HG02571 (cell line): ENCODE measurements around the gene RALGPS1.
"Not testable (repeated sequence)": the region's sequence is repeated elsewhere in the genome, so short reads cannot be mapped to it uniquely, and the experiment has no call there.

ENCODE experiments used
- ATAC-seq: cut with Tn5 transposase; IDR thresholded peaks from one replicate; pipeline ENCODE4 v1.9.1; 2021; ENCODE audit warnings: mild to moderate bottlenecking, moderate library complexity; ENCODE audit not compliant: unreplicated experiment

RALGPS1 gene

DNA sequence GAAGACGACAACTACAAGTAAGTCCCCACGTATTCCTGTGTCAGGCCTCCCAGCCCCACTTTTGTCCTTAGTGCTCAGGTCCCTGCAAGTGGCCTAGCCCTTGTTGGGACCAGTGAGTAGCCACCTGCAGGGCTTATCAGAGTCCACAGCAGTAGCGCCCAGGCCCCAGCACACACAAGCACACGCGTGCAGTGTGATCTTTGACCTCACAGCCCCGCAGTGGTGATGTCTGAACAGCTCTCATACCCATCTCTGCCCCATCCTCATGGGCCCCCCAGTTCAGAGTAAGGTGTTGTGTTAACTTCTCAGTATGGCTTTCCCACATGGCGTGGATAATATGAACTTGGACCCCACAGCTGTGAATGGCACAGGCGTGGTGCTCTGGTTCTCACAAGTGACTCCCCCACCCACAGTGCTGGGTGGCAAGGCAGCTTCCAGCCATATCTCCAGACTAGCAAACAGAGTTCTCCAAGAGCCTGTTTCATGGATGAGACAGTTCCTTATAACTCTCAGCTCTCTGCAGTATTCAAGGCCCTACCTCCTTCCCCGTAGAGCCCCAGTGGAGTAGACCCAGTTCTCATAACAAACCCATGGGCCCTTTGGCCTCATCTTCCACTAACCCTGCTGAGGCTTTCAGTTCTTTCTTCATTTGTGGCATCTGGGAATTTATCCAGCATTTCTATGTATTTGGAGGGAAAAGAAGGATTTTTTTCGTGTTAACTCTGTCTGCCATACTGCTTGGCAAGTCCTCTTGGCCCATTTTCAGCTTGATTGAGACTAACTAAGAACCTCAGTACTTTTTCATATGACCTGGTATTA is 254.4 kb downstream of the RALGPS1 start:
- no peak for ATAC-seq

DNA sequence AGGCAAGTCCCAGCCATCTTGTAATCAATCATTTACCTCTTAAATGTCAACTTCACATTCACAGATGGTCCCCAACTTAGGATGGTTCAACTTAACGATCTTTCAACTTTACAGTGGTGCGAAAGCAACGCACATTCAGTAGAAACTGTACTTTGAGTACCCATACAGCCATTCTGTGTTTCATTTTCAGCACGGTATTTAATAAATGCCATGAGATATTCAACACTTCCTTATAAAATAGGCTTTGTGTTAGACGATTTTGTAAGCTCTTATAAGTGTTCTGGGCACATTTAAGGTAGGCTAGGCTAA is 254.9 kb downstream of the RALGPS1 start:
- no peak for ATAC-seq

DNA sequence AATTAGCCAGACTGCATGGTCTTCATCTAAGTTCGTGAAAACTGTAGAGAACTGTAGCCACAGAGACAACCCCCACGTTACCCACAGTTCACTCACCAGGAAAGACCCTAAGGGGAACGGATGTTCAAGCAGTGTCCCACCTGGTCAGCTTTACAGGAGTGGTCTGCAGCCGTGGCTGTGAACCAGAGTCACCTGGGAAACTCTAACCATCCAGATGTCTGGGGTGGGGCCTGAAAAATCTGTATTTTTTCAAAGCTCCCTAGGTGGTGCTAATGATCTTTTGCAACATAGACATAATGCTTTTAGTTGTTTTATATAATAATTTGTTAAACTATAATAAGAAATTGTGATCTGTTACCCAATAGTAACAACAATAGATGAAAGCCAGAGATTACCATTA is 255.5 kb downstream of the RALGPS1 start:
- ATAC-seq: no peak

DNA sequence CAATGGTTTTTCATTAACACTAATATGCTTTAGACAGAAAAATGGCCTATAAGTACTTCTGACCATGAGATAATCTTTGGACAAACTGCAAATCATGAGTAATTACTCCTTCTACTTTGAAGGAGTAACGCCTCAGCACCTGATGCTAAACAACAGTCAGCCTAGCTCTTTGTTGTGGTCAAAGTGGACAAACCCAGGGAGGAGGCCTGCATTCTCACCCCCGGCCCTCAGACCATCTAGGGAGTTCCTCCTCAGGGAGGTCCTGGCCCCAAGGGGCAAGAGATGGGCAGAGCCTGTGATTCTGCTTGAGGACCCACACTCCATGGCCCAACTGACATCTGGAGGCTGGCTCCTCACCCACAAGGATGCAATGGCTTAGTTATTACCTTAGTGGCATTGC is 256.1 kb downstream of the RALGPS1 start:
- no peak for ATAC-seq

DNA sequence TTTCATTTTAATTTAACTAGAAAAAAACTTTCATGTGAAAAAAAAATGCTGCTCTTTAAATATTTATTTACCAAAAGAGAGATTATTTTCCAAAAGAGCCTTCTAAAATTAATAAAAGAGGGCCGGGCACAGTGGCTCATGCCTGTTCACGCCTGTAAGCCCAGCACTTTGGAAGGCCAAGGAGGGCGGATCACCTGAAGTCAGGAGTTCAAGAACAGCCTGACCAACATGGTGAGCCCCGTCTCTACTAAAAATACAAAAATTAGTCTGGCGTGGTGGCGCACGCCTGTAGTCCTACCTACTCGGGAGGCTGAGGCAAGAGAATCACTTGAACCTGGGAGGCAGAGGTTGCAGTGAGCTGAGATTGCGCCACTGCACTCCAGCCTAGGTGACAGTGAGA is 256.8 kb downstream of the RALGPS1 start:
- not testable (repeated sequence) for ATAC-seq

DNA sequence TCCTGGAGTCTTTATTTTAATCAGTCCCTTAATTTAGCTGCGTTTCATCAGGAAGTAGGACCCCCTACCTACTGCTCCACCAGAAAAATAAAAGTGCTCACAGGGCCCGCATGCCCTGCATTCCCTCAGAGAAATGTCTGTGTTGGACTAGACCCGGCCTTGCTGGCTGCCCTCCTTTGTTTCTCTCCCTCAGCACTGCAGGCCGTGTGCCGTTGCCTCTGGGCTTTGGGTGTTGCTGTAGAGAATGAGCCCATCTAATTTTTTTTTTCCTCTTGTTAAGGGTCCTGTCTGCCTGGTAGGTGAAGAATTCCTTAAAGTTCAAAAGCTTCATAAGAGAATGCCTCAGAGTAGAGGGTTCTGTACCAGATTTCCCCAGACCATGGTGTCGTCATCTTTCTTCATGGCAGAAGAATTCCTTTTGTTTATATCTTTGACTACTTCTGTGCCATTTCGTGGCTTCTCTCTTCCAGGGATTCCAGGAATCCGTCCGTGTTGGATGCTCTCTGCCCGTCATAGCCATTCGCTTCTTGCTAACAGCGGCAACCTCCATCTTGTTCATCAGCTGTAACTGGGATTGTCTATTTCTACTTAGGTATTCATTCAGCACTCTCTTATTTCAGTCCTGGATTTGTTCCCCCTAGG is 257.6 kb downstream of the RALGPS1 start:
- no peak for ATAC-seq

DNA sequence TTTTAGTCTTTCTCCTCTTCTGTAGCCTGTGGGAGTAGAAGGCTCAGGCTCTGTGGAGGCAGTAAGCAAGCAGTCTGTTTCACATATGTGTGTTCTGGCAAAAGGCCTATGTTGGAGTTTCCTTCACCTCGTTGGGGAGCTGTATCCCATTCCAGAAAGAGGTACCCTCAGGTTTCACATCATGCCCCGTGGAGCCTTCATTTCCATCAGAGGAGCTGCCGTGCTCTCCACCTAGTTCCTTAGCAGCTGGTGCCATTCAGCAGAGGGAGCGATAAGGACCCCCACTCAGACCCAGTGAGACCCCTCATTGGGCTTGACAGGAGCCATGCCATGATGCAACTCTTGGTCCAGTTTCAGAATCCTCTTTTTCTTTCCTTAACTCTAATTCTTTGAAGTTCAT is 258.5 kb downstream of the RALGPS1 start:
- ATAC-seq: no peak

DNA sequence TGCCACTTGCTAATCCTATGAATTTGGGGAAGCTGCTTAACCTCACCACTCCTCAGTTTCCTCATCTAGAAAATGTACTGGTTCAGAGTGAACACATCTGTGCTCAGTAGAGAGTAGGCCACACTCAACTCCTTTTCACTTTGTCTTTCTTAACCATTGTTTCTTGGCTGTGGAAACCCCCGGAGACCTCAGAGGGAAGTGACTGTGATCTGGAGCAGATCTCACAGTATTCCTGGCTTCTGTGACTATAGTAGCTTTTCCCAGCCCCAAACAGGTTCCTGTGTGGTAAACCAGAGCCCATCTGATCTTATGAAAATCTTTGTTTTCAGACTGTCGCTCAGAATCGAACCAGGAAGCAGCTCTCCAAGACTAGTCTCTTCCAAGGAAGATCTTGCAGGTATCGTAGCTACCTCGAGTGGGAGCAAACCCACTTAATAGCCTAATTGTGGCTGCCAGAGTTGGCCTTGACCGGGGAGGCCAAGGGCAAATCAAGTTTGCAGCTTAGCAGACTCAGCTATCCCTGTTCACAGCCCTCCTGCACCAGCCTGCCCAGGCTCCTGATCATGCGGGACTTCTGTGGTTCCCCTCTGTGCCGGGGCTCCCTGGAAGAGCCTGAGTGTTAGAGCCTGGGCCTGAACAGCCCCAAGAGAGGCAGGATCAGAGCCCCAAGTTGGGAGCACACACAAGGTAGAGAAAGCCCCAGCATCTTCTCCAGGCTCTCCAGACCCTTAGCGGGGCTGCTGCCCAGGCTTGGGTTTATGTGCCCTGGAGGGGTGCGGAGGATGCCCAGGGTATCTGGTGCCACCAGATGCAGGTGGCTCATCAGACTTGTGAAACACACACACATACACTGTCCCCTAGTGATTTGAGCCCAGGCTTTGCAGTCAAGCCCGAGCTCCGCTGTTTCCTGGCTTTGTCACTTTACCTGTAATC is 260.1 kb downstream of the RALGPS1 start:
- no peak for ATAC-seq

DNA sequence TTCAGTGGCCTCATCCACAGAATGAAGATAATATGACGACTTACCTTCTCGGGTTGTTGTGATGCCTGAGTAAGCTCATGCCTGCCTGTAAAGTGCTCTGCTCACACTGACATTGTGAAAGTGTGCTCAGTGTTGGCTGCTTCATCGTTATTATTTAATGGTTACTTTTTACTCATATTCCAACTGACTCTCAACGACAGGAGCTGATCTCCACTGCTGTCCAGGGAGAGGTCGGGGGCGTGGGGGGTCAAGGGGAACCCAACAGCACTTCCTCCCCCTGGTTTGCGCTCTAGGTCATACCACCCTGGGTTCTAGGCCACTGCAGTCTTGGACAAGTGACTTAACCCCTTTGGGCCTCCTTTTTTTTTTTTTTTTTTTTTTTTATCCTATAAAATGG is 260.7 kb downstream of the RALGPS1 start:
- ATAC-seq: no peak

DNA sequence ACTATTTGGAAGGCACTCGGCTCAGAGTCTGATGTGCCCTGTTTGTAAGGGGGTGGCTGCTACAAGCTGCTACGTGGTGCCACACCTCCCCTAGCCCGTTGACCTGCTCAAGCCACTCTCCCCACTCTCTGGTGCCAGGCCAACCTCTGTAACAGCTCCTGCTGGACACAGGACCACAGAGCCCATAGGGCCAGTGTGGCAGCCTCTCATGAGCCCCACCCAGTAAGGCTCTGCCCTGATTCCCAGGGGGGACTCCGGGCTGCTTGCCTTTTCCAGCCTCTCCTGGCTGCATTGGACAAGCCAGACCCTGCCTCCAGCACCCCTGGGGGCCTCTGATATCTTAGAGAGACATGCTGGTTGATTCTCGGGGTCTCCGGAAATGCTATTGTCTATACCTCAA is 261.2 kb downstream of the RALGPS1 start:
- no peak for ATAC-seq

DNA sequence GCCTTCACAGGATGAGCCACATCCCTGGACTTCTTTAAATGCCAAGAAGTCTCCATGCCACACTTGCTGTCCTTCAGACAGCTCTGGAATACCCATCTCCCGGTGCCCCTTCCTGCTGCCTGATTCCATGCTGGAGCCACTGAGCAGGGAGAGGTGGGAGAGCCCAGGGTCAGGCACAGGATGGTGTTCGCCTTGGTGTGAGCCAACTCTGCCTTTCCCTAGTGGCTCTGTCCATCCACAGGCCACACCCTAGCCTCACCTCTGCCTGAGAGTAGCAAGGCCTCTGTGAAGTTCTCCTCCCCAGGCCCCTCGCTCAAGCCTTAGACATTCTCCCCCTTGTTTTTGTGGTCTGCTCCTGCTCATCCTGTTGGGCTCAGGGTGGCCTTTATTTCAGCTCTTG is 262.0 kb downstream of the RALGPS1 start:
- ATAC-seq: no peak

DNA sequence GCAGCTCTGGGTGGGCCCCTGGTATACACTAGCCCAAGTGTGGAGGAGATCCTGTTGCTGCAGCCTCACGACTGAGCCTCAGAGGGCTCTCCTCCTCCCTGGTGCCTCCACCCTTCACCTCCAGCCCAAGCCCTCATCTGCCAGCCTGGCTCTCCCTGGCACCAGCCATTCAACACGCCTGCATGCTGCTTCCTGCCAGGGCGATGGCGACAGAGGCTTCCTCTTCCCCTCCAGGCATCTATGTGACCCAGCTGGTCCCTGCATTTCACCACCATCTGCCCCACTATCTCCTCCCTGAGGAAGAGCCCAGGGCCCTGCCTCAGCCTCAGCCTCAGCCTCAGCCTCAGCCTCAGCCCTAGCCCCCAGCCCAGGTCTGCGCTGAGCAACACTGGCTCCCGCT is 262.6 kb downstream of the RALGPS1 start:
- no peak for ATAC-seq

DNA sequence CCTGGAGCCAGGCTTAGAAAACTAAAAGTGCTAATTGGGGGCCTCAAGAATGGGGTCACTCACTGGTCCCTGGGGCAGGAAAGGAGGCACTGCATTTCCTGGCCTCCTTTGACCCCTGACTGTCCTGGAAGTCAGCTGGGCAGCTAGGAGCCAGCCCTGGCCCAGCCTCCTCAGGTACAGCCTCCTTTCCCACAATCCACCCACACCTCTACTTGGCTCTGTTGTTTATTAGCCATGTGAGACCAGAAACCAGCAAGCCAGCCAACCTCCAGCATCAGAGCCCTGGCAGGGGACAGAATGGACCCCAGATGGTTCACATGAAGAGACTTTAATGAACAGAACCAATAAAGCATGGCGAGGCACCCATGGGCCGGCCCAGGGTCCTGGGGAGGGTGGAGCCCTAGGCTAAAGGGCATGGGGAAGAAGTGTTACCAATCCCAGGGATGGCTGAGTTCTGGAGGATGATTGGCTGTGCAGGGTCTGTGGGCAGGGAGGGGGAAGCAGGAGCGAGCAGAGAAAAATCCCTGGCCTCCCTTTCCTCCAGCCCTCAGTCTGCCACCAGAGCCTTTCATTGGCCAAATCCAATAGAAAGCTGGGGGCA is 263.2 kb downstream of the RALGPS1 start:
- ATAC-seq: no peak

DNA sequence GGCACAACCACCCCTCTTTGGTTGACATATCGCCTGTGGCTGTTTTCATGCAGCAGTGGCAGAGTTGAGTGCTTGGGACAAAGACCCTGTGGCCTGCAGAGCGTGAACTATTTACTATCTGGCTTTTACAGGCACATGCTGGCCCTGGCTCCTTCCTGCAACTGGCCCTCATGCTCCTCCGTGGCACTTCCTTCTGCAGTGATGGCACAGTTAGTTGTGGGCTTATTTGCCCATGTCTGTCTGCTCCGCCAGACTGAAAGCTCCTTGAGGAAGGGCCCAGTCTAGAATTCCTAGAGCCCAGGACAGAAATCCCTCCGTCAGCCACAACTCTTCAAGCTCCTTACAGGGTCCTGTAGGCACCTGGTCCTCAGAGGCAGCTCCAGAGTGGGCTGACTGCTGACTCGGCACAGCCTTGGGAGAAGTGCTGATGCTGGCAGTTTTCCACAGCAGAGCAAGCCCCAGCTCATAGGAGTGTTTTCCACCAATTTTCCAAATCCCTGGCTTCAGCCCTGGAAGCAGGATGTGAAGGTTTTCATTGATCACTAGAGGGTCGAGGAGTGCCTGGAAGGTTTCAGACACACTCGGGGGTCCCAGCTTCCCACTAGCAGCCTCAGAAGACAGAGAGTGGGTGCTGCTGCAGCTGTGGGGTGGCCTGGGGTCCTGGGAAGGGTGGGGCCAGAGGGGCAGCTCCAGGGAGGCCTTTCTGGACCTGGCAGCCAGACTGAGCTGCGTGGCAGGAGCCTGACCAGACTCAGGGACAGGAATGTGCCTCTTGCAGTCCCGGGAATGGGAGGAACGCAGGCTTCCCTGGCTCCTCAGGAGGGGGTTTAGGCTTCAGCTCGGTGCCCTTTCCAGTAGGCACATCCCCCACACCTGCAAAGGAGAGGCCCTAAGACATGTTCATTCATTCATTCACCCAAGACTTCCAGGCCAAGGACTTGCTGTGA is 264.4 kb downstream of the RALGPS1 start:
- ATAC-seq: no peak

DNA sequence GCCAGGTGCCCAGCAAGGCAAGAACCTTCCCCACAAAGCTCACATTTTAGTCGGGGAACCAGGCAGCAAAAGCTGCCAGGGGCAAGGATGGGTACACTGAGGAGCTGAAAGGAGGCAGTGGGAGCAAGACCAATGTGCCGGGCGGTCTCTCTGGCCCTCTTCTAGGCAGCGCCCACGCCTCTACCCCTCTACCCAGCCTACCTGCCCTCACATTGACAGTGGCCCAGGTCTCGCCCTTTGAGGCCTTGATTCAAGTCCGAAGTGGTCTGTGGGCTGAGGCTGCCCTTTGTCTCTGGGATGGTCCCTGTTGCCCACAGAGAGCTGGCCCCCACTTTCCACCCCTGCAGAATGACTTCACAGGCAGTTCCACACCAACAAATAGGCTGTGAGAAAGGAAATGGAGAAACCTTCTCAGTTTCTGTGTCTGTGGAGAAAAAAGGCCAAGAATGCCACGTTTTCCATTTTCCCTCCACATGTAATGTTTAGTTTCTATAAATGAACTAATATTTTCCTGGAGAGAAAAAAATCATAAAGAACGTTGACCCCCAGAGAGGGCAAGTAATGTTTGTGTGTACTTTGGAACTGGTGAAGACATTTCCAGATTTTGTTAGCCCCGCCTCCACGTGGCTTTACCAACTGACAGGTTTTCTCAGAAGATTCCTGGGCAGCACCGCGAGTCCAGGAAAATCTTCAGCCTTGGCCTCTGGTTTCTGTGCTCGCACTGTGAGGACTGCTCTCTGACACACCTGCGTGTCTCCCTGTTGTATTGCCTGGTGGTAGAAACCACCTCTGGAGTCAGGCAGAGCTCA is 265.3 kb downstream of the RALGPS1 start:
- ATAC-seq: no peak

DNA sequence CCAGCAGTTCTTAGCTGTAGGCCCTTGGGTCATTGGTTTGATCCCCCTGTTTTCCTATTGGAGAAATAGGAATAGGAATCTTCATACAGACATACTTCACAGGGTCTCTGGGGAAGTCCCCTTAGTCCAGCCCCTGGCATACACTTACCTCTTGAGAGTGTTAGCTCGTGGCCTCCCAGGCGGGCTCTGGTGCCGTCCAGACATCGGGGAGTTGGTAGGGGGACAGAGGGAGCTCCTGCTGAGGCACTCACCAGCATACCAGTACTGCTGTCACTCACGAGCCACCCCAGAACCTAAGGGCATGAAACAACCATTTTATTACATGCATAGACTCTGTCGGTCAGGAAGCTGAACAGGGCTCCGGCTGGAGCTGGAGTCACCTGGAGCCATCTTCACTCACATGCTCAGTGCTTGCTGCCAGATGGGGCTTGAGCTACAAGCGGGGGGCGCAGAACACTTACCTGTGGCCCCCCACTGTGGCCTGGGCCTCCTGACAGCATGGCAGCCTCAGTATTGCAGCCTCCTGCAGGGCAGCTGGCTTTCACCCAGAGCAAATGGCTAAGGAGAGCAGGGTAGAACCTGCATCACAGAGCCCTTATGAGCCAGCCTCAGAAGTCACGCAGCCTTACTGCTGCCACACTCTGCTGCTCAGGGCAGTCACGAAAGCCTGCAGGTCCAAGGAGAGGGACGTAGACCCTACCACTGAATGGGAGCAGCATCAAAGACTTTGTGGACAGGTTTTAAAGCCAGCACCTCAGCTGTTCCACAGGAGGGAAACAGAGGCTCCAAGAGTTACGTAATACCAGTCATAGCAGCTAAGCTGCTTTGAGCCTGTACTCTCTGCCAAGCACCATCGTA is 266.1 kb downstream of the RALGPS1 start:
- no peak for ATAC-seq

DNA sequence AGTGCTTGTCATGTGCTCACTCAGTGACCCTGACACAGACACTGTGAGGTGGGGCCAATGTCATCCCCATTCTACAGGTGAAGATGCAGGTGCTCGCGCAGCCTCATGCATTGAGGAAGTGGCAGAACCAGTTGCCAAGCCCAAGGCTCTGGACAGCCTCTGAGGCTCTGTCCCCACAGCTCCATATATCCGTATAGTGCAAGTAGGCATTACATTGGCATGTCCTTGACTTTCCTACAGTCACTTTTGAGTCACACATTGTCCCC is 266.7 kb downstream of the RALGPS1 start:
- ATAC-seq: no peak

DNA sequence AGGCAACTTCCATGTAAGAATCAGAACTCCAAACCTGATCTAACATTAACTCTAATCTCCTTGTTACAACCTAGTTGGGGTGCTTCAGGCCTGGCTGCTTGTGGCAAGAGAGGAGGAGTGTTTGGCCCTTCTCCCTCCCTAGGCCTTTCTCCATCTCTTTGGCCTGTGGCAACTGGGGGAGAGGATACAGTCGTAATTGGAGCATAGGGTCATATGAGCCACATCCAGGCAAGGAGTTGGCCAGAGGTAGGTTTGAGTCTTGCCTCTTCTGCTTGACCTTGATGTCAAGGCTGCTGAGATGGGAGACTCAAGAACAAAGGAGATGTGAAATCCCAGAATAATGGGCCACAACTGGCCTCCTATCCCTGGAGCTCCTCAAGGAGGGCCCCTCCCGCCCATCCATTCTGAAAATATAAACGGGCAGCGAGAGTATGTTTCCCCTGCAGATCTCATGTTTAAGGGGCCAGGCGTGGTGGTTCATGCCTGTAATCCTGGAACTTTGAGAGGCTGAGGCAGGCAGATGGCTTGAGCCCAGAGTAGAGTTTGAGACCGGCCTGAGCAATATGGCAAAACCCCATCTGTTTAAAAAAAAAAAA is 267.1 kb downstream of the RALGPS1 start:
- ATAC-seq: no peak
